Spleen (tissue), 11 donors: ENCODE data around the gene PTS. TPM values are rescaled to one million over a fixed set of nuclear protein-coding genes. Genes with fewer than 3 reads are reported as not detected.

Experiments
- DNase-seq: peaks from one replicate; pipeline ENCODE4 v3.0.0-alpha.2; 2020
- H3K27ac ChIP-seq, 8 donors: fragments of 200-600 bp; sonication (generic) in 7 of 8; 1 replicate in 4 of 8; 2 replicates in 4 of 8; pipeline versions ENCODE4 v1.5.0 to v1.8.0; 2016 to 2021; ENCODE audit warnings: inconsistent platforms in 4 of 8, mild to moderate bottlenecking in 4 of 8, moderate library complexity in 1 of 8
- H3K27me3 ChIP-seq, 7 donors: fragments of 200-600 bp; sonication (generic) in 6 of 7; replicated peaks in 1 of 7; 1 replicate in 4 of 7; 2 replicates in 3 of 7; pipeline versions ENCODE4 v1.5.0 to v1.8.0; 2016 to 2021; ENCODE audit warnings: inconsistent platforms in 3 of 7, mild to moderate bottlenecking in 1 of 7
- H3K36me3 ChIP-seq, 6 donors: fragments of 200-600 bp; sonication (generic) in 5 of 6; 1 replicate in 4 of 6; 2 replicates in 2 of 6; pipeline versions ENCODE4 v1.5.0 to v1.8.0; 2016 to 2021; ENCODE audit warnings: inconsistent platforms in 2 of 6
- H3K4me1 ChIP-seq, 6 donors: fragments of 200-600 bp; sonication (generic) in 5 of 6; 1 replicate in 3 of 6; 2 replicates in 3 of 6; pipeline versions ENCODE4 v1.5.0 to v1.8.0; 2016 to 2021; ENCODE audit warnings: inconsistent platforms in 3 of 6
- H3K4me3 ChIP-seq, 8 donors: fragments of 200-600 bp; sonication (generic) in 7 of 8; 1 replicate in 4 of 8; 2 replicates in 4 of 8; pipeline versions ENCODE4 v1.5.0 to v1.8.0; 2016 to 2021; ENCODE audit warnings: inconsistent platforms in 4 of 8, mild to moderate bottlenecking in 4 of 8, moderate library complexity in 2 of 8
- H3K9me3 ChIP-seq, 8 donors: fragments of 200-600 bp; sonication (generic) in 7 of 8; 1 replicate in 4 of 8; 2 replicates in 4 of 8; pipeline versions ENCODE4 v1.5.0 to v1.8.0; 2016 to 2021; ENCODE audit warnings: inconsistent platforms in 4 of 8
- CTCF ChIP-seq, 11 experiments: fragments of 200-600 bp in 7 of 11; fragments of 450-650 bp in 4 of 11; sonication (generic) in 4 of 11; IDR thresholded peaks in 8 of 11; conservative IDR thresholded peaks in 3 of 11; 1 replicate in 7 of 11; 2 replicates in 4 of 11; pipeline versions ENCODE4 v1.4.0 to v1.8.0; 2016 to 2021; ENCODE audit warnings: antibody characterized with exemption in 11 of 11, inconsistent platforms in 4 of 11, mild to moderate bottlenecking in 1 of 11
- POLR2A ChIP-seq, 3 donors: fragments of 450-650 bp; IDR thresholded peaks; one replicate each; pipeline ENCODE4 v1.5.1; 2017; ENCODE audit warnings: antibody characterized with exemption in 3 of 3, mild to moderate bottlenecking in 1 of 3
- POLR2AphosphoS5 ChIP-seq, 3 donors: sonication (generic); formaldehyde crosslinking; IDR thresholded peaks; one replicate each; pipeline ENCODE4 v1.5.1; 2017; ENCODE audit warnings: antibody characterized with exemption in 3 of 3
- WGBS, 5 donors: extraction: QIAGEN DNeasy Blood & Tissue Kit in 3 of 5; methylation state at CpG; one replicate each; pipeline versions ENCODE4 v1.1.5 to v1.1.7; 2013 to 2018; 5-methylcytosine and 5-hydroxymethylcytosine counted together
- intact Hi-C: fragments of 100-400 bp; cut with DNase I; formaldehyde crosslinking; loops from one replicate; pipeline ENCODE4 v1.15.0; 2023; ENCODE audit warnings: low total_unique reads
- polyA plus RNA-seq, 3 donors: library from polyadenylated mRNA; stranded (reverse); fragments of 200-250 nt; gene quantifications; one replicate each; pipeline ENCODE4 v1.2.1, GENCODE V29; 2013
- total RNA-seq, 7 donors: library from RNA; depleted of rRNA in 3 of 7; stranded (reverse); fragments of >200 nt in 3 of 7; fragmentation: NEBNext Ultra II Directional in 4 of 7; extraction: Animal tissue kit (Norgen Biotek cat#: 25700) in 4 of 7; gene quantifications; one replicate each; pipeline versions ENCODE4 v1.1.0 to v1.2.1, GENCODE V29; 2016 to 2021
- donor health status: healthy with polysubstance abuse.
- donor health status: DM: no; HTN: no; CAD: no; lungs with moderate emphysema.
- donor health status: DM: no; HTN: no; CAD: no.
- donor health status: Bipolar disorder and iron deficiency.
- donor health status: healthy.
- donor health status: DM: no; HTN: no; CAD: no.
- donor health status: DM: yes; HTN: yes; CAD: no.

The PTS gene
- total and polyA plus RNA-seq, 10 donors = 19.5 to 31.8 (median 23.1) TPM

- TF ChIP-seq CTCF (IDR thresholded peaks at IDR 0.05 in 8 of 11, conservative IDR thresholded peaks at IDR 0.05 in 3 of 11) (no peak), POLR2AphosphoS5 (IDR thresholded peaks at IDR 0.05) (no peak)
- Histone ChIP-seq H3K27me3 (no peaks in the 10 kb centered on the region), H3K4me3 (no peak overlapping the region), H3K9me3 (no peaks in the 10 kb centered on the region), H3K36me3 (no peaks in the 10 kb centered on the region), H3K27ac (no peak overlapping the region), H3K4me1 (no peaks in the 10 kb centered on the region)
- 93 to 94% (median 94%) methylated on average over 3 of the region's 3 CpGs for WGBS, 5 donors
- DNase-seq = no peak
- intact Hi-C loops = no loop called here
These were observed 27.5 kb downstream of the PTS start for GRCh38 chr11:112253605-112254242.

- intact Hi-C loops = no loop called here
- DNase-seq = no peak
- 39 to 46% (median 44%) methylated on average over 15 of the region's 15 CpGs for WGBS, 5 donors
- no peaks in the 10 kb centered on the region for H3K27me3 ChIP-seq
- no peaks in the 10 kb centered on the region for H3K36me3 ChIP-seq
- no peak overlapping the region for H3K4me3 ChIP-seq
- no peaks in the 10 kb centered on the region for H3K4me1 ChIP-seq
- TF ChIP-seq POLR2A (IDR thresholded peaks at IDR 0.05) (no peak), CTCF (IDR thresholded peaks at IDR 0.05 in 8 of 11, conservative IDR thresholded peaks at IDR 0.05 in 3 of 11) (no peak), POLR2AphosphoS5 (IDR thresholded peaks at IDR 0.05) (no peak)
- no peaks in the 10 kb centered on the region for H3K9me3 ChIP-seq
- H3K27ac ChIP-seq = no peak overlapping the region
These were observed 29.0 kb downstream of the PTS start for GRCh38 chr11:112255067-112255720.

- no peaks in the 10 kb centered on the region for H3K27me3 ChIP-seq
- no peak for DNase-seq
- WGBS, 5 donors = 96 to 99% (median 97%) methylated on average over 2 of the region's 2 CpGs
These were observed 34.3 kb downstream of the PTS start, which contains the start of gene PLET1 for GRCh38 chr11:112260490-112260889. Gene PLET1 (minus strand): TSS chr11:112260860. CDS start chr11:112260589, 271 bp downstream.

More at GRCh38 chr11:112260490-112260889, 34.3 kb downstream of the PTS start, which contains the start of gene PLET1:
- intact Hi-C loops = no loop called here
- Histone ChIP-seq H3K4me3 (no peak within 1 kb of the TSS), H3K36me3 (peaks cover 0 to 4% (median 0%) of the 10 kb centered on the region in 6 donors), H3K27ac (no peak within 1 kb of the TSS), H3K9me3 (no peaks in the 10 kb centered on the region), H3K4me1 (no peaks in the 10 kb centered on the region)
- no peak for TF ChIP-seq POLR2A (IDR thresholded peaks at IDR 0.05)
- TF ChIP-seq CTCF (IDR thresholded peaks at IDR 0.05 in 8 of 11, conservative IDR thresholded peaks at IDR 0.05 in 3 of 11) = no peak
- no peak for TF ChIP-seq POLR2AphosphoS5 (IDR thresholded peaks at IDR 0.05)
